NCI-H2029 treated with DMSO at 0.1 percent for 48 hours (cell line): Measurements from ENCODE around the gene RASGRP1.

Experiments
- DNase-seq: peaks from one replicate; lab custom pipeline; 2025; lab: John Stamatoyannopoulos, UW

RASGRP1 gene

GRCh38 chr15:38565287-38565670, 665 bp upstream of the RASGRP1 start:
- no peak for DNase-seq

DNA sequence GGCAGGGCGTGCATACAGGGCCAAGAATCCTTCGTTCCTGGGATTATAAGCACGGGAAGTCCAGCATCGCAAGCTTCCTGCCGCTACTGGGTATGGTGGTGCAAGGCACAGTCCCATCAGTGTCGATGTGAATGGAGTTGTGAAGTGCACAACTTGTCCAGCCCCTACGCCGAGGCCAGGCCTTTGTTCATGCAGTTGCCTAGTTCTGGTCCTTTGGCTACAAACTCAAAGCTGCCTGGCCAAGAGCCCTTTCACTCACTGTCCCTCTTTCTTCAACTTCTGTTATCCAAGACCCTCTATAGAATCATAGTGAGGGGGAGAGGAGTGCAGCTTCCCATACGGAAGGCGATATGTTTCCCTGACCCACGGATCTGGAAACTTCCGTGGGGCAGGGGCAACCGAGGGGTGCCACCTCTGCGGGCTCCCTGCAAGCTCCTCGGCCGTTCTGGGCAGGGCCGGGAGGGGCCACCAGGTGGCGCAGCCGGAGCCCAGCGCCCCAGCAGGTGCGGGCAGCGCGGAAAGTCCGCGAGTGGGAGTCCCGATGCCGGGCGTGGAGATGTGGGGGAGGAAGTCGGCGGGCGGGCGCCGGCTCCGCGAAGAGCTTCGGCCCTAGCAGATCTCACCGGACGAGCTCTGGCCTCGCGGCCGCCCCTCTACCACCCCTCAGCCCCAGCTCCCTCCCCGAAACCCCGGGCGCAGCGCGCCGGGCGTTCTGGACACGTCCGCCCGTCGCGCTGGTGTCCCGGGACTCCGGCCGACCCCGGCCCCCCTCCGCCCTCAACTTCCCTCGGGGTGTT, 693 bp downstream of the RASGRP1 start:
- no peak for DNase-seq

DNA sequence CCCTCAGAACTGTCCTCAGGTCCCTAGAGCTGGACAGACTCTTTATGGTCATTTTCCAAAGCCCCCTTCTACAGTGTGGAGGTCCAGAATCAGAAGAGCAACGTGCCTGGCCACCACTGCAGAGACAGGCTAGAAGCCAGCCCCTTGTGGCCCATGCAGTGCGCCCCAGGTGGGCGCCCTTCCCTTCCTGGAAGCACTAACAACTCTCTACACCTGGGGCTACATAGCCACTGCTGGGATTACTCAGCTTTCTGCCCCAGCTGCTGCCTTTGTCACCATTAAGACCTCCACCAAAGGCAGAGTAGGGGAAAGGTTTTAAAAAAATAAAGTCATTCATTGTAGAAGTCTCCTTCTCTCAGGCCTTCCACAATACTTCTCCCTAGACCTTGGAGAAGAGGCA, 2.3 kb downstream of the RASGRP1 start:
- DNase-seq: no peak

DNA sequence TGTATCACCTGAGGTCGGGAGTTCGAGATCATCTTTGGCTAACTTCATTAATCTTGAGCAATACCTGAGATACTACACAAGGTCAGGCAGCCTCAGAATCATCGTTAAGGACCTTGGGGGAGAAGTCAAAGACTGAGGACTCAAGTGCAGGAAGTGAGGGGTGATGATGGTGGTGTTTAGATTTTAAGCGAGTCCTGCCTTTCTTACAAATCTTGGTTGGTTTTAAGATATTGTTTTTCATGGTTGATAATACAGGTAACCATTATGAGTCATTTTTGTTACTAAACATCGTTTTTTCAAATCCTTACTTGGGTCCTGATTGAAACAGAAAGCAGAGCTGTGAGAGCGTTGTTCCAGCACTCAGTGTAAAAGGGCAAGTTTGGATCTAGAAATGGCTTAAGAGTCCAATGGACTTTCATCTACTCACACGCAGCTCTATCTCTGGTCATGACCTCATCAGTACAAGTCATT, 4.1 kb downstream of the RASGRP1 start:
- no peak for DNase-seq

GRCh38 chr15:38559636-38560307, 4.8 kb downstream of the RASGRP1 start:
- no peak for DNase-seq

DNA sequence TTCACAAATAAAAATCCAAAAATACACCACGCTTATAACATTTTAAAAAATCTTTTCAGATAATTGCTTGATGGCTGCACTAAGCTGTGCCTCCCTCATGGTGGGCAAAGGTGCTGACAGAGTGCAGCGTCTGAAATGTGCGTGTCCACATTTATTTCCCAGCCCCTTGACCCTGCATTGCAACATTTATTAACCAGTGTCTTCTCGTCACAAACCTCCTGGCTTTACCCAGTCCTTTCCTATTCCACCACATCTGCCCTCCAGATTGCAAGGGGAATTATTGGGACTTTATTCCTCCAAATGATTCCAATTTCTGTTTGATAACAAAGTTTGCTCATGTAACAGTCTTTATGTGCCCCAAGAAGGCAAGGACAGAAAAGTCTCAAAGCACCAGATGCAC, 5.5 kb downstream of the RASGRP1 start:
- no peak for DNase-seq

DNA sequence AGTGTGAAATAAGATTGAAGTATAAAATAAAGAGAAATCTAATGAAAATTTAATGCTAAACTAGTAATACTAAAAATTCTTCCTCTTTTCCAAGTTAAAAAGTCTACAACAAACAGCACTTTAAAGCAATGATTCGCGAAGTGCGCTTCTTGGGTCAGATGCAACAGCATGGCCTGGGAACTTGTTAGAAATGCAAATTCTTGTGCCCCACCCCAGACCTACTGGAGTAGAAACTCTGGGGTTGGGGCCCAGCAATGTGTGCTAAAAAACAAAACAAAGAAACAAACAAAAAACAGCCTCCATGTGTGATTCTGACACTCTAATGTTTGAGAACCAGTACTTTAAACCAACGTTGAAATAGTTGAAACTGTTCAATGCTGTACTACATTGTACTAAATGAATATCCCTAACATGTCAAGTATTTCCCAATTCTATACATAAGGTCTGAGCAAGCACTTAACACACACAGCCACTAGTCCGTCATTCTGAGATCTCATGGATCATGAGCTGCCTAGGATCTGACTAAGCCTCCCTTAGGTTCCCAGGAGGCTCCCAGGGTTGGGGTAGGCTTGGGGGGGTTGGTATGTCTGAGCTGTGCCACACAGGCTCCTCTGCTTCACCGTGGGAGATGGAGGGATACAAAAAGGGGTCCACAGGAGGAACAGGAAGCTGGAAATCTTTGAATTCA, 6.1 kb downstream of the RASGRP1 start:
- DNase-seq: no peak

DNA sequence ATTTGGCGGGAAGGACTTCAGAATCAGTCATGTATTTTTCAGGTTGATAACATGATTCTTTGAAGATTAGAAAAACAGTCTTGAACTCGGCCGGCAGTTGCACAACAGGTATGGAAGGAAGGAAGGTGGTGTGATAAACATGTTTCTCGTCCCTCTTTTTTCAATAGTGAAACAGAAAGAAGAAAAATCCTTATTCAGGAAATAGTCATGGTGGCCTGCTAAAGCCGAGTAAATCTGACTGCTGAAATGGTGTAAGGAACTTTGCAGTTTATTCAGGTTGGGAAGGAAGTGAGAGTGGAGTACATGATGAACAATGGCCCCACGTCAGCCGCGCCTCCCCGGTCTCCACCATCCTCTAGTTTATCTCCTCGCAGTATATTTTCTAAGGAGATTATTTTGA, 6.7 kb downstream of the RASGRP1 start:
- no peak for DNase-seq

DNA sequence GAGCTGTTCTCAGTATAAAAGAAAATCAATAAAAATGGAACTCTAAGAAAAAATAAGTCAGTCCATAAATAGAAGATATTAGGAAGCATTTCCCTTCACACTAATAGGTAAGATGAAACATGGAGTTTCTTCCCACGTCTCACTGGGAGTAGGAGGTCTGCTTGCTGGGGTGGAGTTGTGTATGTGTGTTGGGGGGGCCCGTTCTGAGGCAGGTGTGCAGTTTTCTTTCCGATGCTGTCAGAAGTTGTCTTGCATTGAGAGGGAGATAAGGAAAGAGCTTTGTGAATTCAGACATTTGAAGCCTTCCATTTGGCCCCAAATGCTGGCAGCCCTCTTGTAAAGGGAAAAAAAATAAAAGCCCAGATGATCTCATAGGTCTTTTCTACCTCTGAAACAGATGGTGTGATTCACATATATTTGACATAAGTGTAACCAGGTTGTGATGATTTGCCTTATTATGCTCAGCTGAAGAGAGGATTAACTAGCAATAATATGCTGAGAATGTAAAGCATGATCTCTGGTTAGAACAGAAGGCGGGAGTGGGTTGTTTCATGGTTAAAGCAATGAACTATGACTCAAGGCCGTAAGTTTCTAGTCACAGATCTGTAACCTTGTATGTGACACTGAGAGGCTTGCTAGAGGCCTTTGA, 8.8 kb downstream of the RASGRP1 start:
- DNase-seq: no peak

GRCh38 chr15:38554354-38554753, 10.3 kb downstream of the RASGRP1 start:
- no peak for DNase-seq

DNA sequence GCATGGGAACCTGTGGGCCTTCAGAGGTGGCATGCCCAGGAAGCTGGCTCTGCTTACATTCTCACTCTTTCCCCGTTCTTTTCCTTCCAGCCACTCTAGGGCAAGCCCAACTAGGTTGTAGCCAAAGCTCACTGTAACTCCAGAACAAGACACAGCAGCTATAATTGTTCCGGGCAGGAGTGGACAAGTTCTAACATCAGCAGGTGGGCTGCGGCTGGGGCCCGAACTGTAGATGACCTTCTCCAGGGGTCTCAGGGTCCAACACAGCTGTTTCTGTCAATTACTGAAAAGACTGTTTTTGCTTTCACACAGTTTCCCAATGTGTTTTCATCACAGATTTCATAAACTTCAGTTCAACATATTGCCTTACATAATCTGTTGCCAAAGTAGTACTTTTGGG, 11.5 kb downstream of the RASGRP1 start:
- DNase-seq: no peak

- DNase-seq: no peak
These were observed 12.6 kb downstream of the RASGRP1 start for GRCh38 chr15:38551720-38552648.

- DNase-seq: no peak
These were observed 15.4 kb downstream of the RASGRP1 start for GRCh38 chr15:38549222-38549621.

DNA sequence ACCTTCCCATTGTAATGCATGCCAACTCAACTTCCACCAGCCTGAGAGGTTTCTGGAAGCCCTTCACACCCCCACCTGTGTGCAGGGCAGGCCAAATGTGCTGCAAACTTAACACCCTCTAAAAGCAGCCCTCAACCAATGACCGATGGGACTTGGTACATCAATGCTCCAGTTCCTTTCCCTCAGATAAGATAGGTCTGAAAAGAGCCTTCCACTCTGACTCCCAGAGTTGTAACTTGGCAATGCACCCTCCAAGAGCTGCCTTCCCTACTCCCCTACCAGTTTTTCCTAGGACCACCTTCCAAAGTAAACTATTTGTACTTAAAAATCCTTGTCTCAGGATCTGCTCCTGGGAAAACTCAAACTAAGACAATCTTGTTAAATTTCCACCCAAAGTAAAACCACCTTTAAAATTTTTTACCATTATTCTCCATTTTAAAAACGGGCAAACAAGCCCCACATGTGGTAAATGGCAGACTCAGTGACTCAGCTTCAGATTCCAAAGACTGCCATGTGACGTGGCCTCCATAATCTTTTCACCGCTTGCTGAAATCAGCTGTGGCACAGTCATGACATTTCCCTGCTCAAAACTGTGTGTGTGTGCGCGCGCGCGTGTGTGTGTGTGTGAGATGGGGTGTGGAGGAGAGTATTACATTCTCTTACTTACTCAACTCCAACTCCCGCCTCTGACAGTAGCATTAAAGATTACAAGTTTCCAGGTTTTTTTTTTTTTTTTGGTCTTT, 17.2 kb downstream of the RASGRP1 start:
- DNase-seq: no peak

- no peak for DNase-seq
These were observed 19.4 kb downstream of the RASGRP1 start for GRCh38 chr15:38545179-38545578.

DNA sequence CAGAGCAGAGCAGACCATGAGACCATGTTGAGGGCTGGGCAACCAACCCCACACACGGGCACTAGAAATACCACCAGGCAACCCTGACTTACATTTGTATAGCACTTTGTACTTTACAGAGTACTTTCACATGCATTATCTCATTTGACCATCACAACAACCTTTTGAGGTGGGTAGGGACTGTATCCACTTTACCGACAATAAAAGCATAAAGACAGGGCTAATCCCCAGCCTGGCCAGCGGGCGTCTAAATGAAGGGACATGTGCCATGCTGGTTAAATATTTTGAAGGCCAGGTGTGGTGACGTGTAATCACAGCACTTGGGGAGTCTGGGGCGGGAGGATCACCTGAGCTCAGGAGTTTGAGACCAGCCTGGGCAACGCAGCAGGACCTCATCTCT, 23.6 kb downstream of the RASGRP1 start:
- no peak for DNase-seq

DNA sequence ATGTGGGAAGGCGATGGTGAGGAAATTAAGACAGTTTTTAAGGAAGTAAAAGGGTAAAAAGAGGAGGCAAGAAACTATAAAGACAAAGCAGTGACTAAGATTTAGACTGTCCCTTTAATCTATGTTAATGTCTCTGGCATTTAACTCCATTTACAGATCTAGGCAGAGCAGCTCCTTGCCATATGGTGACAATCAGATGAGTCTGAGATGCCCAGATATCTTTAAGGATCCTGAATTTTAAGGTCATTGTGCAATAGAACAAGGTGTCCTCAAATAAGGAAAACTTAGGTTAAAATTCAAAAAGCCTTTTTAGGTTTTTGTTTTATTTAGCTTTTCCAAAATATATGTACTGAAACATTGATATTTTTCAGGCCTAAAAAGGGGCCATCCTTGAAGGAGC, 24.1 kb downstream of the RASGRP1 start:
- no peak for DNase-seq

GRCh38 chr15:38539008-38539343, 25.6 kb downstream of the RASGRP1 start:
- no peak for DNase-seq

- DNase-seq: no peak
These were observed 26.1 kb downstream of the RASGRP1 start for GRCh38 chr15:38538328-38539007.

- no peak for DNase-seq
These were observed 28.4 kb downstream of the RASGRP1 start for GRCh38 chr15:38536201-38536676.
